SK-N-SH (cell line): ENCODE measurements around the gene ASAP2. TPM values are rescaled to one million over a fixed set of nuclear protein-coding genes. Genes with fewer than 3 reads are reported as not detected.
A peak's percentile ranks its signal among the peaks of the same experiment; 100 is the strongest.

Experiments
- CTCF ChIA-PET: fragments of 300-600, 350-600 bp; formaldehyde crosslinking; extraction: SDS; loops from one replicate; lab custom pipeline; 2021; lab: Yijun Ruan, JAX
- POLR2A ChIA-PET: fragments of 350-600 bp; sonication (Branson Sonifier 250); formaldehyde crosslinking; extraction: SDS; loops from one replicate; lab custom pipeline; 2020; ENCODE audit warnings: antibody characterized with exemption, inconsistent platforms; lab: Yijun Ruan, JAX
- DNase-seq: peaks from one replicate; pipeline ENCODE4 v3.0.0; 2012
- H2AFZ ChIP-seq: fragments of 200-600 bp; sonication (generic); 2 replicates; pipeline ENCODE4 v1.8.1; 2016; ENCODE audit warnings: antibody characterized with exemption, mild to moderate bottlenecking, low read depth
- H3F3A ChIP-seq: fragments of 200-600 bp; sonication (generic); replicated peaks from 2 replicates; pipeline ENCODE3; 2016; ENCODE audit warnings: antibody characterized with exemption, mild to moderate bottlenecking; ENCODE audit not compliant: insufficient read depth
- H3K27ac ChIP-seq, 2 experiments: fragments of 200-500 bp in 1 of 2; fragments of 200-600 bp in 1 of 2; sonication (Bioruptor generic) in 1 of 2; sonication (generic), shearing (Covaris generic) in 1 of 2; 2 replicates each; pipeline versions ENCODE4 v1.5.1 to v1.6.1; 2014 to 2016; ENCODE audit warnings: low read depth in 2 of 2, inconsistent platforms in 1 of 2, low read length in 1 of 2, mild to moderate bottlenecking in 1 of 2, mixed read lengths in 1 of 2
- H3K27me3 ChIP-seq: fragments of 200-600 bp; sonication (generic), shearing (Covaris generic); 2 replicates; pipeline ENCODE4 v1.6.1; 2016; ENCODE audit warnings: mixed run types; ENCODE audit not compliant: insufficient read depth
- H3K36me3 ChIP-seq, 2 experiments: fragments of 200-500 bp in 1 of 2; fragments of 200-600 bp in 1 of 2; sonication (Bioruptor generic) in 1 of 2; sonication (generic) in 1 of 2; replicated peaks in 1 of 2; 2 replicates each; pipeline versions ENCODE3 to v1.5.1; 2014 to 2016; ENCODE audit warnings: low read length in 1 of 2, mild to moderate bottlenecking in 1 of 2; ENCODE audit not compliant: insufficient read depth in 2 of 2, control insufficient read depth in 1 of 2
- H3K4me1 ChIP-seq, 2 experiments: fragments of 200-500 bp in 1 of 2; fragments of 200-600 bp in 1 of 2; sonication (Bioruptor generic) in 1 of 2; sonication (generic), shearing (Covaris generic) in 1 of 2; 2 replicates each; pipeline versions ENCODE4 v1.5.1 to v1.6.1; 2014 to 2016; ENCODE audit warnings: low read depth in 1 of 2, low read length in 1 of 2, mixed run types in 1 of 2; ENCODE audit not compliant: insufficient read depth in 2 of 2, control insufficient read depth in 1 of 2
- H3K4me2 ChIP-seq: fragments of 200-600 bp; sonication (generic), shearing (Covaris generic); 2 replicates; pipeline ENCODE4 v1.6.1; 2017; ENCODE audit warnings: mixed run types
- H3K4me3 ChIP-seq, 2 experiments: fragments of 200-500 bp in 1 of 2; fragments of 200-600 bp in 1 of 2; sonication (Bioruptor generic) in 1 of 2; sonication (generic), shearing (Covaris generic) in 1 of 2; 2 replicates each; pipeline versions ENCODE4 v1.5.1 to v1.8.1; 2014 to 2016; ENCODE audit warnings: low read depth in 2 of 2, inconsistent platforms in 1 of 2, low read length in 1 of 2, mild to moderate bottlenecking in 1 of 2, mixed read lengths in 1 of 2, moderate library complexity in 1 of 2
- H3K79me2 ChIP-seq: fragments of 200-600 bp; sonication (generic); 2 replicates; pipeline ENCODE4 v1.8.1; 2017; ENCODE audit warnings: mild to moderate bottlenecking; ENCODE audit not compliant: insufficient read depth
- H3K9ac ChIP-seq: fragments of 200-600 bp; sonication (generic); 2 replicates; pipeline ENCODE4 v1.6.1; 2017; ENCODE audit warnings: mixed run types
- H3K9me2 ChIP-seq: fragments of 200-600 bp; sonication (generic); 2 replicates; pipeline ENCODE4 v1.6.1; 2017; ENCODE audit warnings: mixed run types
- H3K9me3 ChIP-seq: fragments of 200-600 bp; sonication (generic); 2 replicates; pipeline ENCODE4 v1.6.1; 2017; ENCODE audit warnings: mixed run types, mild to moderate bottlenecking, moderate library complexity
- H4K20me1 ChIP-seq: fragments of 200-600 bp; sonication (generic); 2 replicates; pipeline ENCODE4 v1.6.1; 2017; ENCODE audit warnings: mild to moderate bottlenecking, mixed run types; ENCODE audit not compliant: insufficient read depth
- CTCF ChIP-seq: fragments of 200-600 bp; sonication (generic); IDR thresholded peaks from 2 replicates; pipeline ENCODE4 v1.6.1; 2017; ENCODE audit warnings: antibody characterized with exemption, mild to moderate bottlenecking, moderate library complexity
- ELF1 ChIP-seq: IDR thresholded peaks from 2 replicates; pipeline ENCODE4 v1.4.0; 2012
- EP300 ChIP-seq, 2 experiments: IDR thresholded peaks; 2 replicates each; pipeline versions ENCODE4 v1.4.0 to v1.6.1; 2012; ENCODE audit warnings: borderline replicate concordance in 1 of 2, low read depth in 1 of 2, low read length in 1 of 2
- EZH2phosphoT487 ChIP-seq: fragments of 200-600 bp; sonication (generic); IDR thresholded peaks from 2 replicates; pipeline ENCODE4 v1.6.1; 2017; ENCODE audit warnings: low read depth, mixed run types, mild to moderate bottlenecking, antibody characterized with exemption, moderate library complexity, borderline replicate concordance
- JUND ChIP-seq: IDR thresholded peaks from 2 replicates; pipeline ENCODE4 v1.4.0; 2012
- NFIC ChIP-seq: IDR thresholded peaks from 2 replicates; pipeline ENCODE4 v1.4.0; 2012; ENCODE audit warnings: borderline replicate concordance
- RAD21 ChIP-seq: IDR thresholded peaks from 2 replicates; pipeline ENCODE4 v1.6.1; 2012; ENCODE audit warnings: mild to moderate bottlenecking, low read length
- SIN3A ChIP-seq: IDR thresholded peaks from 2 replicates; pipeline ENCODE4 v1.6.1; 2012; ENCODE audit warnings: low read depth, mild to moderate bottlenecking, low read length, moderate library complexity, borderline replicate concordance
- YY1 ChIP-seq: IDR thresholded peaks from 2 replicates; pipeline ENCODE4 v1.4.0; 2012; ENCODE audit warnings: low read depth, mild to moderate bottlenecking
- ZBTB33 ChIP-seq: IDR thresholded peaks from 2 replicates; pipeline ENCODE4 v1.4.0; 2012; ENCODE audit warnings: low read depth, borderline replicate concordance
- WGBS: methylation state at CpG from one replicate; pipeline ENCODE4 v1.1.6; 2017; ENCODE audit warnings: low lambda C conversion rate; 5-methylcytosine and 5-hydroxymethylcytosine counted together
- polyA plus RNA-seq, 3 experiments: library from polyadenylated mRNA; depleted of rRNA; stranded (reverse); fragments of >200 nt; gene quantifications; 2 replicates each; pipeline ENCODE4 v1.2.3, GENCODE V29; 2012

The ASAP2 gene
- polyA plus RNA-seq, 1 of the 3 experiments (the other 2 are of a cell fraction) = 37.9 TPM

- H3K9ac ChIP-seq = no peak overlapping the region
- CTCF ChIA-PET = interaction anchor here (0.8 to 6.9 kb wide), 8 partner anchors 10 to 152 kb away, joined by 3 to 60 read pairs (median 4); partner anchors contain the start of gene ASAP2
- peaks cover 94% of the 10 kb centered on the region for H3K79me2 ChIP-seq
- peaks cover 52% of the 10 kb centered on the region for H3F3A ChIP-seq
- WGBS = 96% methylated on average over 2 of the region's 2 CpGs
- H3K4me2 ChIP-seq = no peak overlapping the region
- H2AFZ ChIP-seq = no peak overlapping the region
- no peak for DNase-seq
- no peaks in the 10 kb centered on the region; the same call in 1 of the 2 replicates for H3K9me3 ChIP-seq
- TF ChIP-seq SIN3A (no peak), EZH2phosphoT487 (no peak), RAD21 (no peak)
- TF ChIP-seq, all 33 proteins: peak for 0
- H3K4me3 ChIP-seq = no peak overlapping the region
- no peak overlapping the region; a peak in 1 of 4 replicates for H3K27ac ChIP-seq
- peaks cover 41 to 45% of the 10 kb centered on the region in 2 experiments for H3K4me1 ChIP-seq
- no peaks in the 10 kb centered on the region for H3K9me2 ChIP-seq
- H4K20me1 ChIP-seq = peaks cover 57% of the 10 kb centered on the region
- POLR2A ChIA-PET = interaction anchor here (0.5 kb wide), 1 partner anchor 60 kb away, joined by 6 read pairs; no protein-coding TSS in a partner anchor
- no peaks in the 10 kb centered on the region for H3K27me3 ChIP-seq
- peaks cover 4 to 15% of the 10 kb centered on the region in 2 experiments for H3K36me3 ChIP-seq
Measured at GRCh38 chr2:9222893-9223287, 16.3 kb downstream of the ASAP2 start.

GRCh38 chr2:9225806-9226205 is 19.2 kb downstream of the ASAP2 start:
- Histone ChIP-seq H3K9me3 (no peaks in the 10 kb centered on the region), H4K20me1 (peaks cover 30% of the 10 kb centered on the region), H3K4me2 (no peak overlapping the region), H3K27me3 (no peaks in the 10 kb centered on the region), H3K9me2 (no peaks in the 10 kb centered on the region), H3K4me1 (peaks cover 54 to 74% of the 10 kb centered on the region in 2 experiments), H3K9ac (no peak overlapping the region), H2AFZ (no peak overlapping the region), H3K79me2 (peaks cover 89% of the 10 kb centered on the region), H3F3A (peaks cover 43% of the 10 kb centered on the region), H3K4me3 (no peak overlapping the region), H3K36me3 (peaks cover 0 to 13% of the 10 kb centered on the region in 2 experiments), H3K27ac (peak overlapping the region; percentile 39 to 99; a peak in 3 of 4 replicates)
- CTCF ChIA-PET = interaction anchor here (0.6 to 6.9 kb wide), 5 partner anchors 8 to 352 kb away, joined by 3 to 60 read pairs (median 4); partner anchors contain the start of gene ASAP2
- no peak for TF ChIP-seq JUND
- no peak for TF ChIP-seq RAD21
- TF ChIP-seq NFIC = no peak
- TF ChIP-seq CTCF = no peak
- no peak for TF ChIP-seq YY1
- no peak for TF ChIP-seq ELF1
- TF ChIP-seq EP300 (IDR thresholded peaks at IDR 0.05; ENCODE audit: borderline replicate concordance in 1 of 2, low read depth in 1 of 2, low read length in 1 of 2) = no peak
- TF ChIP-seq ZBTB33 = no peak
- 98% methylated on average over 9 of the region's 10 CpGs for WGBS
- POLR2A ChIA-PET = interaction anchor here (1.1 kb wide), 1 partner anchor 9 kb away, joined by 3 read pairs; no protein-coding TSS in a partner anchor
- DNase-seq = no peak
